Ishikawa (cell line): Measurements from ENCODE around the gene LDB3.

Source experiments
- CREB1 ChIP-seq: IDR thresholded peaks from 2 replicates; pipeline ENCODE4 v1.6.1; 2012; ENCODE audit warnings: low read depth
- EP300 ChIP-seq: IDR thresholded peaks from 2 replicates; pipeline ENCODE4 v1.6.1; 2012; ENCODE audit warnings: borderline replicate concordance
- FOXM1 ChIP-seq: IDR thresholded peaks from 2 replicates; pipeline ENCODE4 v1.6.1; 2012; ENCODE audit warnings: low read depth, borderline replicate concordance
- RAD21 ChIP-seq: IDR thresholded peaks from 2 replicates; pipeline ENCODE4 v1.6.1; 2012; ENCODE audit warnings: low read depth
- TAF1 ChIP-seq: IDR thresholded peaks from 2 replicates; pipeline ENCODE4 v1.6.1; 2012; ENCODE audit warnings: low read depth, mild to moderate bottlenecking
- TEAD4 ChIP-seq: IDR thresholded peaks from 2 replicates; pipeline ENCODE4 v1.6.1; 2012
- YY1 ChIP-seq: IDR thresholded peaks from 2 replicates; pipeline ENCODE4 v1.6.1; 2012; ENCODE audit warnings: low read depth
- TF ChIP-seq, protein P1 (sequence below): IDR thresholded peaks from 2 replicates; pipeline ENCODE4 v1.6.1; 2012
- TF ChIP-seq, protein P2 (sequence below): IDR thresholded peaks from 2 replicates; pipeline ENCODE4 v1.6.1; 2012

DNA sequence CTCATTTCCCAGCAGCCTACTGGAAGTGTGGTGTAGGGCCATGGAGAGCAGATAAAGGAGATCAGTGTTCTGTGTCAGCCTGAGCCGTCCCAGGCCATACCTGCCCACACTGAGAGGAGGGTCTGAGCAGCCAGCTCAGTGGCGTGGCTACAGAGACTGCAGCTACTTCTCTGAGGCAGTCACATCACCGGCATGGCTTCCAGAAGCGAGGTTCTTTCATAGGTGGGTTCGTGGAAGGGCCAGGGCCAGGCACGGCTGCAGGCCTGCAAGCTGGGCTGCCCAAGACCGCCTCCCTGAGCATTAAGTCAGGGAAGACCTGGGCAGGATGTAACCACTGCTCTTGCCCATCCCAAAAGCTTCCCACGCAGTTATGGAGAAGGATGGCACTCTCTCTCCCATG lies 34.9 kb downstream of the LDB3 start:
- no peak for TF ChIP-seq TEAD4
- no peak for TF ChIP-seq TAF1
- no peak for TF ChIP-seq CREB1
- TF ChIP-seq EP300 = no peak
- TF ChIP-seq, protein P1, sequence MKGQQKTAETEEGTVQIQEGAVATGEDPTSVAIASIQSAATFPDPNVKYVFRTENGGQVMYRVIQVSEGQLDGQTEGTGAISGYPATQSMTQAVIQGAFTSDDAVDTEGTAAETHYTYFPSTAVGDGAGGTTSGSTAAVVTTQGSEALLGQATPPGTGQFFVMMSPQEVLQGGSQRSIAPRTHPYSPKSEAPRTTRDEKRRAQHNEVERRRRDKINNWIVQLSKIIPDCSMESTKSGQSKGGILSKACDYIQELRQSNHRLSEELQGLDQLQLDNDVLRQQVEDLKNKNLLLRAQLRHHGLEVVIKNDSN = no peak
- TF ChIP-seq, protein P2, sequence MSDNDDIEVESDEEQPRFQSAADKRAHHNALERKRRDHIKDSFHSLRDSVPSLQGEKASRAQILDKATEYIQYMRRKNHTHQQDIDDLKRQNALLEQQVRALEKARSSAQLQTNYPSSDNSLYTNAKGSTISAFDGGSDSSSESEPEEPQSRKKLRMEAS = no peak
- TF ChIP-seq YY1 = no peak
- no peak for TF ChIP-seq RAD21
- TF ChIP-seq FOXM1 = no peak
